Adipocyte (in vitro differentiated cells): ENCODE measurements around the gene HAGH.
"Not testable (repeated sequence)": the region's sequence is repeated elsewhere in the genome, so short reads cannot be mapped to it uniquely, and the experiment has no call there.

Source experiments
- DNase-seq: peaks from one replicate; pipeline ENCODE4 v3.0.0-alpha.2; 2015; ENCODE audit warnings: low read depth
- H3K27me3 ChIP-seq: replicated peaks from 2 replicates; pipeline ENCODE4 v1.7.0; 2013; ENCODE audit warnings: mild to moderate bottlenecking, low read length, moderate library complexity; ENCODE audit not compliant: control insufficient read depth, insufficient read depth
- H3K36me3 ChIP-seq: 2 replicates; pipeline ENCODE4 v1.7.0; 2013; ENCODE audit warnings: low read length, mild to moderate bottlenecking, moderate library complexity; ENCODE audit not compliant: control insufficient read depth, insufficient read depth, severe bottlenecking
- H3K4me1 ChIP-seq: 2 replicates; pipeline ENCODE4 v1.7.0; 2013; ENCODE audit warnings: mild to moderate bottlenecking, low read length, moderate library complexity; ENCODE audit not compliant: control insufficient read depth, insufficient read depth
- H3K4me3 ChIP-seq: 2 replicates; pipeline ENCODE4 v1.7.0; 2013; ENCODE audit warnings: mild to moderate bottlenecking, low read length, moderate library complexity
- H3K9ac ChIP-seq: 2 replicates; pipeline ENCODE4 v1.7.0; 2013; ENCODE audit warnings: mild to moderate bottlenecking, low read length, moderate library complexity
- H3K9me3 ChIP-seq: 2 replicates; pipeline ENCODE4 v1.7.0; 2013; ENCODE audit warnings: mild to moderate bottlenecking, low read length, moderate library complexity; ENCODE audit not compliant: control insufficient read depth

Gene HAGH

DNA sequence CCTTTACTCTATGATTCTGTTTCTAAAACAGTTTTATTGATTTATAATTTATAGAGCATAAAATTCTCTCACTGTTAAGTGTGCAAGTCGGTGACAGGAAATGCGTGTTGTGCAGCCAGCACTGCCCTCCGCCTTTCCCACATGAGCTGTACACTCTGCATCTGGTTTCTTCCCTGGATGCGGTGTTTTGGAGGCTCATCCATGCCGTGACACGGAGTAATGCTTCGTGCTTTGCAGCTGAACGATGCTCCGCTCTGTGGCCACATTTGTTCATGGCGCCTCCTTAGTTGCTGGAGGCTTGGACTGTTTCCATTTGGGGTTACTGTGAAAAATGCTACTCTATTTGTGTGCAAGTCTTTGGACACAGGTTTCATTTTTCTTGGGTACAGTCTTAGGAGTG is 25.9 kb downstream of the HAGH start:
- H3K9me3 ChIP-seq = peaks cover 6% of the 10 kb centered on the region
- H3K27me3 ChIP-seq = no peaks in the 10 kb centered on the region
- no peak overlapping the region for H3K4me3 ChIP-seq
- H3K36me3 ChIP-seq = peaks cover 8% of the 10 kb centered on the region
- no peak for DNase-seq
- H3K9ac ChIP-seq = no peak overlapping the region
- no peaks in the 10 kb centered on the region for H3K4me1 ChIP-seq

DNA sequence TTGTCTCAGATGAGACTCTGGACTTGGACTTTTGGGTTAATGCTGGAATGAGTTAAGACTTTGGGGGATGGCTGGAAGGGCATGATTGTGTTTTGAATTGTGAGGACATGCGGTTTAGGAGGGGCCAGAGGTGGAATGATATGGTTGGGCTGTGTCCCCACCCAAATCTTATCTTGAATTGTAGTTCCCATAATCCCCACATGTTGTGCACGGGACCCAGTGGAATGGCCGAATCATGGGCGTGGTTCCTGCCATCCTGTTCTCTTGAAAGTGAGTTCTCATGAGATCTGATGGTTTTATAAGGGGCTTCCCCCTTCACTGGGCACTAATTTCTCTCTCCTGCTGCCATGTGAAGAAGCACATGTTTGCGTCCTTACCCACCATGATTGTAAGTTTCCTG is 27.4 kb downstream of the HAGH start:
- not testable (repeated sequence) for H3K4me3 ChIP-seq, H3K4me1 ChIP-seq, H3K9ac ChIP-seq, H3K9me3 ChIP-seq, H3K36me3 ChIP-seq, H3K27me3 ChIP-seq, DNase-seq

DNA sequence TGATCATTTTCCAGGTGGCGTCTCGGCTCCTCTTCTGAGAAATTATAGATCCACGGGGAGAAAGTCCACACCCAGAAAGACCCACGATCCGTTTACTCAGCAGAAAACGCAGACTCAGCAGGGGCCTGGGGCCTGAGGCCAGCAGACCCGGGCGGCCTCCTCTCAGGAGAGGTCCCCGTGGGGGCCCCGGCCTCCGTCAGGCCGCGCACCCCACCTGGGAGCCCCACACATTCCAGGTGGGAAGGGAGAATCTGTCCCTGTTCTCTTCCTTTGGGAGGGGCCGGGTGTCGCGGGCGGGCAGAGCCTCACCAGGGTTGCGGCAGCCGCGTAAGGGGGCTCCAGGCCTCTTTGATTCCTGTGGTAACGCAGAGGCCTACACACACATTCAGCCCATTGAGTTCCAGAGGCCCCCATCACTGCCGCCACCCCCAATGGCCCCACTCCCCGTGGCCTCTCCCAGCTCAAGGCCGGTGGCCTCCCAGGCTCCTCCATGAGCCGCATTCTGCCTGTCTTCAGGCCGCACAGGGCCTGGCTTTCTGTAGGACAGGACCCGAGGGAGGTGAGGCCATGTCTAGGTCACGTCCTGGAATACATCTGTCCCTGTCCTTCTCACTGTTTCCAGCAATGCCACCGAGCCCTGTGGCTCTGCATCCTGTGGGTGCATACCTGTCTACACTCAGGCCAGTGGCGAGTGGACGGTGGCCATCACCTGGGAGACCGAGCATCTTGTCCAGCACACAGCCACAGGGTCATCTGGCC is 31.5 kb downstream of the HAGH start:
- H3K36me3 ChIP-seq = no peaks in the 10 kb centered on the region
- DNase-seq = no peak
- no peak overlapping the region for H3K4me3 ChIP-seq
- peaks cover 6% of the 10 kb centered on the region for H3K9me3 ChIP-seq
- H3K27me3 ChIP-seq = no peaks in the 10 kb centered on the region
- no peak overlapping the region for H3K9ac ChIP-seq
- H3K4me1 ChIP-seq = no peaks in the 10 kb centered on the region

DNA sequence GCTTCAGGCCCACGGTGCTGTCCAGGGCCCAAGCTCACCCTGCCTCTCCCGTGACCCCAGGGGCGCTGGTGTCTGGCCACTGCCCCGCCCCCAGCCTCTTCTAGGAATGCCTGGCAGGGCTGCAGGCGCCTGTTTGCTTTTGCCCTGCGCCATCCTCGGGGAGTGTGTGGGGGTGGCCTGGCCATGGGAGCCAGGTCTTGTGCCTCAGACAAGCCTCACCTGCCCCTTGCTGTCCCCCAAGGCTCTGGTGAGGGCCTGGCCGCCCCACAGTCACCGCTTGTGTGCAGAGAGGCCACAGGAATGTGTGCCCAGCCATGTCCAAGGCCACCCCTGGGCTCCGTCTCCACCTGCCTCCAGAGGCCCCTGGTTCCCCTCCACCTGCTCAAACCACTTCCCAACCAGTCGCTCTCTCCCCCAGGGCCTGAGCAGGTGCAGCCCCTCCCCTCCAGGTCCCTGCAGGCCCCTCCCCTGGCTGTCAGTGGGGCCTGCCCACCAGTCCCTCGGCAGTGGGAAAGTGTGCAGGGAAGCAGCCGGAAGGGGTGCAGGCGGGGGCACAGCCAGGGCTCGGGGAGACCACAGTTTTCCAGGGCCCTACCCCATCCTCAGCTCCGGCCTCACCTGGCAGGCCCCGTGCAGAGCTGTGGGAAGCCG is 32.3 kb downstream of the HAGH start:
- no peaks in the 10 kb centered on the region for H3K27me3 ChIP-seq
- no peaks in the 10 kb centered on the region for H3K4me1 ChIP-seq
- DNase-seq = no peak
- H3K9ac ChIP-seq = no peak overlapping the region
- peaks cover 6% of the 10 kb centered on the region for H3K9me3 ChIP-seq
- H3K4me3 ChIP-seq = no peak overlapping the region
- no peaks in the 10 kb centered on the region for H3K36me3 ChIP-seq

DNA sequence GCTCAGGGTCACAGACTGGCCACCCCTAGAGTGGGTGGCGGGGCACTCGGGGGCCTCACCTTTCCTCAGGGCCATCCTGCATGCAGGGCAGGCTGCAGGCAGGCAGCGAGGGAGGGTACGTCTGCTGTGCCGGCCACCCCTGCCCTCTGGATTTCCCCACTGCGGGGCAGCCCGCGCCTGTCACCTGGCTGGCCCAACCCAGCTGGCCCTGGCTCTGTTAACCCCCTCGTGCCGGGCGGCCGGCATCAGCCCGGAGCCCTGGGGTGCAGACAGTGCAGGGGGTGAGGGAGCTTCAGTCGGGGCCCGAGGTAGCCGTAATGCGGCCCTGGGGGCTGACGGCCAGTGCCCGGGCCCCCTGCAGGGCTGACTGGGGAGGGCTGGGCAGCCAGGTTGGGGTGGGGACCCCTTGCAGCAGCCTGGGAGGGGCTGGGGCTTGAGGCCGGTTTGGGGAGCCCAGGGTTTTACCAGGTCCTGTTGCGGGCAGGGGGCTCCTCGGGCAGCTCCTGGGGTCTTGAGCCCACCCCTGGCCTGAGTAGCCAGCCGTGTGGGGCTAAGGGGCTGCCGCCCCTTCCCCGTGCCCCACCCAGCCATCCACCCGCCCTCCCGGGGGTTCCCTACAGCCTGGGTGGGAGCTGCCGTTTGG is 32.9 kb downstream of the HAGH start, which contains the start of gene IGFALS:
Gene IGFALS, minus strand, starts transcription at position 128 of the 643 bp plus-strand sequence. Its CDS starts 53 bp downstream, at position 75.
- Histone ChIP-seq H3K4me3 (no peak within 1 kb of the TSS), H3K27me3 (no peaks in the 10 kb centered on the region), H3K9me3 (peaks cover 6% of the 10 kb centered on the region), H3K9ac (no peak within 1 kb of the TSS), H3K4me1 (no peaks in the 10 kb centered on the region), H3K36me3 (peaks cover 4% of the 10 kb centered on the region)
- no peak for DNase-seq

DNA sequence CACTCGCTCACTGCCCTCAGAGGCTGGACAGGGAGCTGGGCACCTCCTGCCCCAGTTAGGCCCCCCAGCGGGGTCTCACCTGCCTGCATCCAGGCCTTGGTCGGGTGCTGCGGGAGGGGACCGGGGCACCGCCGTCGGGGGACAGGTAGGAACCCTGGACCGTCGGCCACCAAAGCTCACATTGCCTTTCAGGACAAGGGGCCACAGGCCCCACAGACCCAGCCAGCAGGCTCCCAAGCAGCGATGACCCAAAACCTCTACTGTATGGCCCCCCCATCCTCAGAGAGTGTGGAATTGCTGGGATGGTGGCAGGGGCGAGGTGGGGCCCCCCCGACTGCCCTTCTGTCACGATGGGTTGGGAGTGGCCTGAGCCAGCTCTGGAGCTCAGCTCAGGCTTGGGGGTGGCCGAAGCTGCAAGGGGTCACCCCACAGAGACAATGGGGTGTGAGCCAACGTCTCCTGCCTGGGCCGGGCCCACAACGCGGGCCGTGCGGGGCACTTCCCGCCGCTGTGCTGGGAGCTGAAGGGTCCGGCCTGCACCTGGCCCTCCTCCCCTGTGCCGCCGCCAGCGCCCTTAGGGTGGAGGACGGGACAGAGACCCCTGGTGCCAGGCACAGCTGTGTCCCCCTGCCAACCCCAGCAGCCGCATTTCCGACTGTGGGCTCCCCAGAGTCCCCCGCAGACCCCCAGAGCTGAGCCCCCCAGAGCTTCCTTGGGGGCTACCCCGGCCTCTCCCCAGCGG is 33.6 kb downstream of the HAGH start:
- Histone ChIP-seq H3K4me3 (no peak overlapping the region), H3K9ac (no peak overlapping the region), H3K27me3 (no peaks in the 10 kb centered on the region), H3K9me3 (peaks cover 3% of the 10 kb centered on the region), H3K4me1 (no peaks in the 10 kb centered on the region), H3K36me3 (peaks cover 9% of the 10 kb centered on the region)
- no peak for DNase-seq

DNA sequence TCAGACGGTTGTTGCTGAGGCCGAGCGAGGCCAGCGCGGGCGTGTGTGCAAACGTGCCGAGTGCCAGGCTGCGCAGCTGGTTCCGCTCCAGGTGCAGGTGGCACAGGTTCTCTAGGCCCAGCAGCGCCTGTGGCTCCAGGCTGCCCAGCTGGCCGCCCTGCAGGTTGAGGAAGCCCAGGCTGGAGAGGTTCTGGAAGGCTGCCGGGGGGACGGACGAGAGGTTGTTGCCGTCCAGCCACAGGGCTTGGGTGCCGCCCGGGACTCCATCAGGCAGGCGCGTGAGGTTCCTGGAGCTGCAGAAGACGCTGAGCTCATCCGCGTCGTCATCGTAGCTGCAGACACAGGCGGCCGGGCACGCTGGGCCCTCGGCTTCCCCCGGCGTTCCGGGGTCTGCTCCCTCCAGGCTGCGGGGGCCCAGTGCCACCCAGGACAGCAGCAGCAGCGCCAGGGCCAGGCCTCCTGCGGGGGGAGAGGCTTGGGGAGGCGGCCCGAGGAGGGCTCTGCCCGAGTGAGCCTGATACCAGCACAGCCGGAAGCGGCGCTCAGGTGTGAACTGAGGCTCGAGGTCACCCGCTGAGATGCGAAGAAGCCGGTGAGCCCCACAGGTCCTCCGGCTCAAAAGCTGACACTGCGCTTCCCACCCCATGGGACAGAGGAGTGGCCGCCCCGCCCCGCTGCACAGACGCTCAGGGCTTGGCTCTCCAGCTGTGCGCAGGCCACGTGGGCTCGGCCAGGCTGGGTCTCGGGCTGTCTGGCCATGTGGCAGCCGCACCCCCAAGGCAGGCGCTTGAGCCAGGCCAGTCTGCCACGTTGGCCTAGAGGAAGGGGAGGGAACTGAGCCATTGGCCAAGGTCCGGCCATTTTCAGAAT is 34.4 kb downstream of the HAGH start:
- no peaks in the 10 kb centered on the region for H3K4me1 ChIP-seq
- no peak for DNase-seq

DNA sequence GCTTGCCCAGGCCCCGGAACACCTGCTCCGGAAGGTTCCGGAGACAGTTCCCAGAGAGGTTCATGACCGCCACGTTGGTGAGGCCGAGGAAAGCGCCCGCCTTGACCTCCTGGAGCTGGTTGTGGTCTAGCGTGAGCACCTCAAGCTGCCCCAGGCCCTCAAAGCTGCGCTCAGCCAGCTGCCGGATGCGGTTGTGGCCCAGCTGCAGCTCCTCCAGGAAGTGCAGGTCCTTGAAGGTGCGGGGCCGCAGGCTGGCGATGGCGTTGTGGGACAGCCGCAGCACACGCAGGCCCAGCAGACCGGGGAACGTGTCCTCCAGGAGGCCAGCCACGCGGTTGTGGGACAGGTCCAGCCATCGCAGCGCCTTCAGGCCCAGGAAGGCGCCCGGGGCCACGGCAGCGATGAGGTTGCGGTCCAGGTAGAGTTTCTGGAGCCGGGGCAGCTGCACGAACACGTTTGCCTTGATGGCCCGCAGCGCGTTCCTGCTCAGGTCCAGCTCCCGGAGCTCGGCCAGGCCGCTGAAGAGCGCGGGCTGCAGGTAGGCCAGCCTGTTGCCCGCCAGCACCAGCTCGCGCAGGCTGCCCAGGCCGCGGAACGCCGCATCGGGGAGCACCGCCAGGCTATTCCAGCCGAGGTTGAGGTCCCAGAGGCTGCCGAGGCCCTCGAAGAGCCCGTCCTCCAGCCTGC is 35.2 kb downstream of the HAGH start:
- H3K9ac ChIP-seq = no peak overlapping the region
- H3K9me3 ChIP-seq = no peaks in the 10 kb centered on the region
- H3K27me3 ChIP-seq = no peaks in the 10 kb centered on the region
- DNase-seq = no peak
- no peaks in the 10 kb centered on the region for H3K4me1 ChIP-seq
- H3K36me3 ChIP-seq = peaks cover 9% of the 10 kb centered on the region
- no peak overlapping the region for H3K4me3 ChIP-seq

More for the DNA sequence above, 34.4 kb downstream of the HAGH start:
- Histone ChIP-seq H3K9ac (no peak overlapping the region), H3K27me3 (no peaks in the 10 kb centered on the region), H3K36me3 (peaks cover 9% of the 10 kb centered on the region), H3K4me3 (no peak overlapping the region), H3K9me3 (no peaks in the 10 kb centered on the region)

DNA sequence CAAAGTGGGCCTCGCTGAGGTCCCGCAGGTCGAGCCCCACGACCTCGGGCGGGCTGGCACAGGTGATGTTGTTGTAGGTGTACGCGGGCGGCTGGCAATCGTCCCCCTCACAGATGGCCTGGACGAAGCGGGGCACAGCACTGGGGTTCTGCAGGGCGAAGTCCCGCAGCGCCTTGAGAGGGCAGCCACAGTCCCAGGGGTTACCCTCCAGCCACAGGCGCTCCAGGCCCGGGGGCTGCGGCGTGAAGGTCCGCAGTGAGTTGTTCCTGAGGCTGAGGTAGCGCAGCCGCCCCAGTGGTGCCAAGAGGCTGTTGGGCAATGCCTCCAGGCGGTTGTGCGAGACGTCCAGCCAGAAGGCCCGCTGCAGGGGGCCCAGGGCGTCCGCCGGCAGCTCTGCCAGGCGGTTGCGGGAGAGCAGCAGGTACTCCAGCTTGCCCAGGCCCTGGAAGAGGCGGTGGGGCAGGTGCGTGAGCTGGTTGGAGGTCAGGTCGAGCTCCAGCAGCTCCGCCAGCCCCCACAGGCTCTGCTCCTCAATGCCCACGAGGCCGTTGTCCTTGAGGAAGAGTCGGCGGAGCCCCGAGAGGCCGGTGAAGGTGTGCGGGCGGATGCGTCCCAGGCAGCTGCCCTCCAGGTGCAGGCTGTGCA is 35.9 kb downstream of the HAGH start:
- peaks cover 9% of the 10 kb centered on the region for H3K36me3 ChIP-seq
- H3K9me3 ChIP-seq = no peaks in the 10 kb centered on the region
- H3K4me3 ChIP-seq = no peak overlapping the region
- no peak for DNase-seq
- no peak overlapping the region for H3K9ac ChIP-seq
- H3K27me3 ChIP-seq = no peaks in the 10 kb centered on the region
- H3K4me1 ChIP-seq = no peaks in the 10 kb centered on the region

DNA sequence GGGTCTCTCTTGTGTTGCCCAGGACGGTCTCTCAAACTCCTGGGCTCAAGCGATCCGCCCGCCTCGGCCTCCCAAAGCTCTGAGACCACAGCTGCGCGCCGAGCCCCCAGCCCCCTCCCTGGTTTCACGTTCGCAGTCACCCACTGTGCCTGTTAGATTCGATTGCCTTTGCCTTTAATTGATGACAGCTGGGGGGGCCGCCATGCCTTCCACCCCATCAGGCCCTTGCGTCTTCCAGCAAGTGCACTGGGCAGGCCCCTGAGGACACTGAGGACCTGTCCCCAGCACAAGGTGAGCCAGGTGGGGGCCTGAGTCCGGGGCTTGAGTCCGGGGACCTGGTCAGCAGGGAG is 36.4 kb downstream of the HAGH start:
- Histone ChIP-seq H3K4me1 (no peaks in the 10 kb centered on the region), H3K9ac (no peak overlapping the region), H3K27me3 (no peaks in the 10 kb centered on the region), H3K36me3 (peaks cover 9% of the 10 kb centered on the region), H3K4me3 (no peak overlapping the region), H3K9me3 (no peaks in the 10 kb centered on the region)
- DNase-seq = no peak
